Measurements from ENCODE around the gene GGTLC1.

GGTLC1 gene

DNA sequence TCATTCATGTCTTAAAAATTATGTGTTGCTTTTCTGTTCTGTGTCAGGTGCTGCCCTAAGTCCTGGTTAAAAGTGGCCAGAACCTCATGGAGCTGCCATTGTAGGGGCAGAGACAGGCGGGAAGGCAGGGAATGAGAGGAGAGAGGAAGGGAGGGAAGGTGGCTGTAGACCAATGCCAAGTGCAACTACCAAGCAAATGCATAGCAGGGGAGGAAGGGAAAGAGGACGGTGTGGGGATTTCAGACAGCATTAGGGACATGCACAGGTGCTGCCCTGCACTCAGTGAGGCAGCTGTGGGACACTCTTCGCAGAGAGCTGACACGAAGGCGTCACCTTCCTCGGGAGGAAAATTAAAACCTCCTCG, 21.0 kb downstream of the GGTLC1 start:
- Histone ChIP-seq H3K36me3 (ENCODE audit: control insufficient read depth, insufficient read depth, low read length) (no peaks in the 10 kb centered on the region), H3K27ac (ENCODE audit: insufficient read depth, low read depth, low read length, poor library complexity, severe bottlenecking) (no peak overlapping the region), H3K27me3 (ENCODE audit: control insufficient read depth, insufficient read depth, low read length, poor library complexity, severe bottlenecking) (no peaks in the 10 kb centered on the region), H3K9me3 (ENCODE audit: control insufficient read depth, low read length) (no peaks in the 10 kb centered on the region), H3K4me1 (ENCODE audit: control insufficient read depth, insufficient read depth, low read length) (no peaks in the 10 kb centered on the region), H3K4me3 (ENCODE audit: insufficient read depth, low read depth, low read length) (no peak overlapping the region)
- 81% methylated on average over 7 of the region's 7 CpGs for WGBS, 2 experiments

GRCh38 chr20:23966927-23967615, 21.5 kb downstream of the GGTLC1 start:
- no peaks in the 10 kb centered on the region for H3K27me3 ChIP-seq (ENCODE audit: control insufficient read depth, insufficient read depth, low read length, poor library complexity, severe bottlenecking)
- H3K36me3 ChIP-seq (ENCODE audit: control insufficient read depth, insufficient read depth, low read length) = no peaks in the 10 kb centered on the region
- no peak overlapping the region for H3K27ac ChIP-seq (ENCODE audit: insufficient read depth, low read depth, low read length, poor library complexity, severe bottlenecking)
- no peak overlapping the region for H3K4me3 ChIP-seq (ENCODE audit: insufficient read depth, low read depth, low read length)
- H3K9me3 ChIP-seq (ENCODE audit: control insufficient read depth, low read length) = peaks cover 3% of the 10 kb centered on the region
- WGBS, 2 experiments = 89 to 96% methylated on average over 7 to 8 of the region's 8 CpGs
- H3K4me1 ChIP-seq (ENCODE audit: control insufficient read depth, insufficient read depth, low read length) = no peaks in the 10 kb centered on the region

GRCh38 chr20:23966298-23966697, 22.3 kb downstream of the GGTLC1 start:
- no peaks in the 10 kb centered on the region for H3K36me3 ChIP-seq (ENCODE audit: control insufficient read depth, insufficient read depth, low read length)
- peaks cover 3% of the 10 kb centered on the region for H3K9me3 ChIP-seq (ENCODE audit: control insufficient read depth, low read length)
- H3K27ac ChIP-seq (ENCODE audit: insufficient read depth, low read depth, low read length, poor library complexity, severe bottlenecking) = no peak overlapping the region
- no peaks in the 10 kb centered on the region for H3K4me1 ChIP-seq (ENCODE audit: control insufficient read depth, insufficient read depth, low read length)
- 95 to 96% methylated on average over 6 of the region's 6 CpGs for WGBS, 2 experiments
- no peak overlapping the region for H3K4me3 ChIP-seq (ENCODE audit: insufficient read depth, low read depth, low read length)
- no peaks in the 10 kb centered on the region for H3K27me3 ChIP-seq (ENCODE audit: control insufficient read depth, insufficient read depth, low read length, poor library complexity, severe bottlenecking)

GRCh38 chr20:23963941-23964340, 24.6 kb downstream of the GGTLC1 start:
- Histone ChIP-seq H3K27me3 (ENCODE audit: control insufficient read depth, insufficient read depth, low read length, poor library complexity, severe bottlenecking) (no peaks in the 10 kb centered on the region), H3K4me1 (ENCODE audit: control insufficient read depth, insufficient read depth, low read length) (no peaks in the 10 kb centered on the region), H3K4me3 (ENCODE audit: insufficient read depth, low read depth, low read length) (no peak overlapping the region), H3K36me3 (ENCODE audit: control insufficient read depth, insufficient read depth, low read length) (no peaks in the 10 kb centered on the region), H3K27ac (ENCODE audit: insufficient read depth, low read depth, low read length, poor library complexity, severe bottlenecking) (no peak overlapping the region), H3K9me3 (ENCODE audit: control insufficient read depth, low read length) (peaks cover 3% of the 10 kb centered on the region)
- WGBS, 2 experiments = 72 to 81% methylated on average over 1 of the region's 1 CpG

- Histone ChIP-seq H3K27me3 (ENCODE audit: control insufficient read depth, insufficient read depth, low read length, poor library complexity, severe bottlenecking) (no peaks in the 10 kb centered on the region), H3K36me3 (ENCODE audit: control insufficient read depth, insufficient read depth, low read length) (no peaks in the 10 kb centered on the region), H3K4me3 (ENCODE audit: insufficient read depth, low read depth, low read length) (no peak overlapping the region), H3K9me3 (ENCODE audit: control insufficient read depth, low read length) (peaks cover 3% of the 10 kb centered on the region), H3K27ac (ENCODE audit: insufficient read depth, low read depth, low read length, poor library complexity, severe bottlenecking) (no peak overlapping the region), H3K4me1 (ENCODE audit: control insufficient read depth, insufficient read depth, low read length) (no peaks in the 10 kb centered on the region)
These were observed 26.3 kb downstream of the GGTLC1 start for GRCh38 chr20:23962272-23962671.

DNA sequence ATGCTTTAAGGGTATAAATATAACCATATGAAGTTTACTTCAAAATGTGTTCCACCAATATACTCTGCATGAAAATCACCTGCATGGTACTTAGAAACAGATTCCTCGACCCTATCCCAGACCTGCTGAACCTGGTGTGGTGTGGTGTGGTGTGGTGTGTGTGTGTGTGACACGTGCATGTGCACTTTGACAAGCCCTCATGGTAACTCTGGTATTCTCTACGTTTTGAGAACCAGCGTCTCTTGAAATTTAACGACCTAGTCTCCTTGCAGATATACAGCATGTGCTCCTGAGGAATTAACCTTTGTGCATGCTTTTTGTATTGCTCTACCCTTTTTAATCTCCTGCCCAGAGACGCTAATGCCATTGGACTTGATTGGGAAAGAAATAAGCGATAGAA, 29.5 kb downstream of the GGTLC1 start:
- no peaks in the 10 kb centered on the region for H3K4me1 ChIP-seq (ENCODE audit: control insufficient read depth, insufficient read depth, low read length)
- no peak overlapping the region for H3K4me3 ChIP-seq (ENCODE audit: insufficient read depth, low read depth, low read length)
- WGBS, 2 experiments = 90 to 92% methylated on average over 7 of the region's 7 CpGs
- H3K36me3 ChIP-seq (ENCODE audit: control insufficient read depth, insufficient read depth, low read length) = no peaks in the 10 kb centered on the region
- H3K27me3 ChIP-seq (ENCODE audit: control insufficient read depth, insufficient read depth, low read length, poor library complexity, severe bottlenecking) = no peaks in the 10 kb centered on the region
- H3K27ac ChIP-seq (ENCODE audit: insufficient read depth, low read depth, low read length, poor library complexity, severe bottlenecking) = no peak overlapping the region
- peaks cover 3% of the 10 kb centered on the region for H3K9me3 ChIP-seq (ENCODE audit: control insufficient read depth, low read length)

GRCh38 chr20:23955896-23956295, 32.7 kb downstream of the GGTLC1 start:
- no peaks in the 10 kb centered on the region for H3K4me1 ChIP-seq (ENCODE audit: control insufficient read depth, insufficient read depth, low read length)
- no peaks in the 10 kb centered on the region for H3K27me3 ChIP-seq (ENCODE audit: control insufficient read depth, insufficient read depth, low read length, poor library complexity, severe bottlenecking)
- H3K9me3 ChIP-seq (ENCODE audit: control insufficient read depth, low read length) = no peaks in the 10 kb centered on the region
- WGBS, 2 experiments = 46 to 50% methylated on average over 3 of the region's 3 CpGs
- H3K27ac ChIP-seq (ENCODE audit: insufficient read depth, low read depth, low read length, poor library complexity, severe bottlenecking) = no peak overlapping the region
- no peaks in the 10 kb centered on the region for H3K36me3 ChIP-seq (ENCODE audit: control insufficient read depth, insufficient read depth, low read length)
- no peak overlapping the region for H3K4me3 ChIP-seq (ENCODE audit: insufficient read depth, low read depth, low read length)

GRCh38 chr20:23954008-23954745, 34.4 kb downstream of the GGTLC1 start:
- Histone ChIP-seq H3K9me3 (ENCODE audit: control insufficient read depth, low read length) (no peaks in the 10 kb centered on the region), H3K27me3 (ENCODE audit: control insufficient read depth, insufficient read depth, low read length, poor library complexity, severe bottlenecking) (no peaks in the 10 kb centered on the region), H3K36me3 (ENCODE audit: control insufficient read depth, insufficient read depth, low read length) (no peaks in the 10 kb centered on the region), H3K27ac (ENCODE audit: insufficient read depth, low read depth, low read length, poor library complexity, severe bottlenecking) (no peak overlapping the region), H3K4me1 (ENCODE audit: control insufficient read depth, insufficient read depth, low read length) (no peaks in the 10 kb centered on the region), H3K4me3 (ENCODE audit: insufficient read depth, low read depth, low read length) (no peak overlapping the region)
- WGBS, 2 experiments = 78 to 84% methylated on average over 13 of the region's 13 CpGs

DNA sequence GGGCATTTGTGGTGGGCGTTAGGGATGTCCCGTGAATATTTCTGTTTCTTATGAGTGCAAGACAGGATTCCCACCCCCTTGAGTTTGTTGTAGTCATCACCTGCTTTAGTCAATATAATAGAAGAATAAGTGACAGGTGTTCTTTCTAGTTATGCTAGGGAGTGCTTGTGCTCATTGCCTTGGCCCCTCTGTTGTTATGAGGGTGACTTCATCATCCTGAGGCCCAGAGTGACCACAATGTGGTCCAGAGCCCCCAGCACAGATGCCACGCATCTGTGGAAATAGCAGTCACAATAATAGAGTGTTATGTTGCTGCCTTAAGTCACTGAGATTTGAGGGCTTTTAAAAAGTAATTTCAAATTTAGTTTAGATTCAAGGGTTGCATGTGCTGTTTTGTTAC, 42.4 kb downstream of the GGTLC1 start:
- H3K27ac ChIP-seq (ENCODE audit: insufficient read depth, low read depth, low read length, poor library complexity, severe bottlenecking) = no peak overlapping the region
- no peaks in the 10 kb centered on the region for H3K4me1 ChIP-seq (ENCODE audit: control insufficient read depth, insufficient read depth, low read length)
- no peaks in the 10 kb centered on the region for H3K36me3 ChIP-seq (ENCODE audit: control insufficient read depth, insufficient read depth, low read length)
- H3K9me3 ChIP-seq (ENCODE audit: control insufficient read depth, low read length) = no peaks in the 10 kb centered on the region
- H3K4me3 ChIP-seq (ENCODE audit: insufficient read depth, low read depth, low read length) = no peak overlapping the region
- 71 to 100% methylated on average over 2 of the region's 3 CpGs for WGBS, 2 experiments
- no peaks in the 10 kb centered on the region for H3K27me3 ChIP-seq (ENCODE audit: control insufficient read depth, insufficient read depth, low read length, poor library complexity, severe bottlenecking)

GRCh38 chr20:23943304-23943703, 45.3 kb downstream of the GGTLC1 start:
- Histone ChIP-seq H3K27me3 (ENCODE audit: control insufficient read depth, insufficient read depth, low read length, poor library complexity, severe bottlenecking) (no peaks in the 10 kb centered on the region), H3K4me1 (ENCODE audit: control insufficient read depth, insufficient read depth, low read length) (no peaks in the 10 kb centered on the region), H3K27ac (ENCODE audit: insufficient read depth, low read depth, low read length, poor library complexity, severe bottlenecking) (no peak overlapping the region), H3K36me3 (ENCODE audit: control insufficient read depth, insufficient read depth, low read length) (no peaks in the 10 kb centered on the region), H3K9me3 (ENCODE audit: control insufficient read depth, low read length) (no peaks in the 10 kb centered on the region), H3K4me3 (ENCODE audit: insufficient read depth, low read depth, low read length) (no peak overlapping the region)
- WGBS, 2 experiments = 91 to 92% methylated on average over 5 of the region's 5 CpGs
